ENCODE measurements around the gene IL17B.

Gene IL17B

GRCh38 chr5:149348518-149348917 is 30.6 kb downstream of the IL17B start:
- CTCF ChIA-PET: interaction anchor here (8.6 kb wide), 1 partner anchor 19 kb away, joined by 46 read pairs; no protein-coding TSS in a partner anchor
- Histone ChIP-seq H3K27ac (ENCODE audit: insufficient read depth in 1 of 2, low read depth in 1 of 2, low read length in 2 of 2, poor library complexity in 1 of 2, severe bottlenecking in 2 of 2) (no peak overlapping the region), H3K36me3 (ENCODE audit: control insufficient read depth in 4 of 4, insufficient read depth in 4 of 4, low read length in 3 of 4) (peaks cover 17 to 48% (median 30%) of the 10 kb centered on the region in 4 experiments), H3K4me1 (ENCODE audit: control extremely low read depth in 1 of 4, control insufficient read depth in 4 of 4, insufficient read depth in 4 of 4, low read length in 3 of 4) (peaks cover 9 to 35% (median 25%) of the 10 kb centered on the region in 4 experiments), H3K27me3 (replicated peaks in 2 of 5; ENCODE audit: control insufficient read depth in 4 of 5, insufficient read depth in 5 of 5, low read length in 4 of 5) (no peaks in the 10 kb centered on the region), H3K4me3 (ENCODE audit: control insufficient read depth in 1 of 7, extremely low read depth in 1 of 7, insufficient read depth in 4 of 7, low read depth in 2 of 7, low read length in 6 of 7) (no peak overlapping the region), H3K9me3 (ENCODE audit: control extremely low read depth in 1 of 5, control insufficient read depth in 4 of 5, insufficient read depth in 2 of 5, low read depth in 1 of 5, low read length in 4 of 5) (no peaks in the 10 kb centered on the region)
- no CpG with 5 or more reads among the region's 1 CpG for WGBS (ENCODE audit: insufficient coverage)
- POLR2A ChIA-PET: no interaction called here
- DNase-seq: no peak

GRCh38 chr5:149345892-149346222 is 33.2 kb downstream of the IL17B start:
- Histone ChIP-seq H3K9me3 (ENCODE audit: control extremely low read depth in 1 of 5, control insufficient read depth in 4 of 5, insufficient read depth in 2 of 5, low read depth in 1 of 5, low read length in 4 of 5) (no peaks in the 10 kb centered on the region), H3K4me3 (ENCODE audit: control insufficient read depth in 1 of 7, extremely low read depth in 1 of 7, insufficient read depth in 4 of 7, low read depth in 2 of 7, low read length in 6 of 7) (peak overlapping the region; percentile 60 to 97 (median 83)), H3K27ac (ENCODE audit: insufficient read depth in 1 of 2, low read depth in 1 of 2, low read length in 2 of 2, poor library complexity in 1 of 2, severe bottlenecking in 2 of 2) (peak overlapping the region in 1 of 2 experiments; percentile 69), H3K36me3 (ENCODE audit: control insufficient read depth in 4 of 4, insufficient read depth in 4 of 4, low read length in 3 of 4) (peaks cover 16 to 35% (median 18%) of the 10 kb centered on the region in 4 experiments), H3K27me3 (replicated peaks in 2 of 5; ENCODE audit: control insufficient read depth in 4 of 5, insufficient read depth in 5 of 5, low read length in 4 of 5) (no peaks in the 10 kb centered on the region), H3K4me1 (ENCODE audit: control extremely low read depth in 1 of 4, control insufficient read depth in 4 of 4, insufficient read depth in 4 of 4, low read length in 3 of 4) (peaks cover 9 to 35% (median 25%) of the 10 kb centered on the region in 4 experiments)
- 0% methylated on average over 10 of the region's 11 CpGs for WGBS (ENCODE audit: insufficient coverage)
- ChIA-PET CTCF (interaction anchor here (0.9 to 8.6 kb wide), 8 partner anchors 12 to 41 kb away, joined by 3 to 46 read pairs (median 3); partner anchors contain the start of gene PCYOX1L), POLR2A (interaction anchor here (0.7 to 1.3 kb wide), 2 partner anchors 12 to 48 kb away, joined by 3 to 4 read pairs; partner anchors contain the start of gene PCYOX1L)
- DNase-seq: peak in 2 of 3 donors; percentile 31 to 40

GRCh38 chr5:149345147-149345891 is 33.8 kb downstream of the IL17B start, which contains the start of gene GRPEL2:
GRPEL2 (plus strand) TSS chr5:149345499; CDS start chr5:149345540, 41 bp downstream.
- Histone ChIP-seq H3K4me1 (ENCODE audit: control extremely low read depth in 1 of 4, control insufficient read depth in 4 of 4, insufficient read depth in 4 of 4, low read length in 3 of 4) (peaks cover 9 to 35% (median 25%) of the 10 kb centered on the region in 4 experiments), H3K9me3 (ENCODE audit: control extremely low read depth in 1 of 5, control insufficient read depth in 4 of 5, insufficient read depth in 2 of 5, low read depth in 1 of 5, low read length in 4 of 5) (no peaks in the 10 kb centered on the region), H3K27me3 (replicated peaks in 2 of 5; ENCODE audit: control insufficient read depth in 4 of 5, insufficient read depth in 5 of 5, low read length in 4 of 5) (no peaks in the 10 kb centered on the region), H3K4me3 (ENCODE audit: control insufficient read depth in 1 of 7, extremely low read depth in 1 of 7, insufficient read depth in 4 of 7, low read depth in 2 of 7, low read length in 6 of 7) (peak within 1 kb of the TSS; percentile 60 to 97 (median 83)), H3K36me3 (ENCODE audit: control insufficient read depth in 4 of 4, insufficient read depth in 4 of 4, low read length in 3 of 4) (peaks cover 10 to 29% (median 14%) of the 10 kb centered on the region in 4 experiments), H3K27ac (ENCODE audit: insufficient read depth in 1 of 2, low read depth in 1 of 2, low read length in 2 of 2, poor library complexity in 1 of 2, severe bottlenecking in 2 of 2) (peak within 1 kb of the TSS in 1 of 2 experiments; percentile 69)
- DNase-seq: peak; percentile 86 to 92 (median 91)
- POLR2A ChIA-PET: interaction anchor here (0.5 to 0.7 kb wide), 2 partner anchors 47 to 83 kb away, joined by 3 to 5 read pairs; no protein-coding TSS in a partner anchor
- CTCF ChIA-PET: interaction anchor here (0.8 to 8.6 kb wide), 11 partner anchors 9 to 206 kb away, joined by 3 to 46 read pairs (median 5); partner anchors contain the start of gene CSNK1A1
- 1% methylated on average over 54 of the region's 54 CpGs for WGBS (ENCODE audit: insufficient coverage)

GRCh38 chr5:149344151-149344550 is 34.9 kb downstream of the IL17B start:
- H3K9me3 ChIP-seq (ENCODE audit: control extremely low read depth in 1 of 5, control insufficient read depth in 4 of 5, insufficient read depth in 2 of 5, low read depth in 1 of 5, low read length in 4 of 5): no peaks in the 10 kb centered on the region
- H3K4me1 ChIP-seq (ENCODE audit: control extremely low read depth in 1 of 4, control insufficient read depth in 4 of 4, insufficient read depth in 4 of 4, low read length in 3 of 4): peaks cover 9 to 35% (median 25%) of the 10 kb centered on the region in 4 experiments
- H3K4me3 ChIP-seq (ENCODE audit: control insufficient read depth in 1 of 7, extremely low read depth in 1 of 7, insufficient read depth in 4 of 7, low read depth in 2 of 7, low read length in 6 of 7): no peak overlapping the region
- CTCF ChIA-PET: interaction anchor here (1.2 to 8.6 kb wide), 7 partner anchors 10 to 30 kb away, joined by 4 to 46 read pairs (median 6); partner anchors contain the start of gene PCYOX1L
- peak in 2 of 3 donors; percentile 53 to 61 for DNase-seq
- no peaks in the 10 kb centered on the region for H3K27me3 ChIP-seq (replicated peaks in 2 of 5; ENCODE audit: control insufficient read depth in 4 of 5, insufficient read depth in 5 of 5, low read length in 4 of 5)
- H3K27ac ChIP-seq (ENCODE audit: insufficient read depth in 1 of 2, low read depth in 1 of 2, low read length in 2 of 2, poor library complexity in 1 of 2, severe bottlenecking in 2 of 2): no peak overlapping the region
- peaks cover 0 to 18% (median 7%) of the 10 kb centered on the region in 4 experiments for H3K36me3 ChIP-seq (ENCODE audit: control insufficient read depth in 4 of 4, insufficient read depth in 4 of 4, low read length in 3 of 4)
- POLR2A ChIA-PET: no interaction called here
- WGBS (ENCODE audit: insufficient coverage): 93% methylated on average over 2 of the region's 2 CpGs

GRCh38 chr5:149341876-149342275 is 37.2 kb downstream of the IL17B start:
- no peak overlapping the region for H3K27ac ChIP-seq (ENCODE audit: insufficient read depth in 1 of 2, low read depth in 1 of 2, low read length in 2 of 2, poor library complexity in 1 of 2, severe bottlenecking in 2 of 2)
- ChIA-PET CTCF (interaction anchor here (1.3 to 8.6 kb wide), 4 partner anchors 10 to 26 kb away, joined by 3 to 46 read pairs (median 4); no protein-coding TSS in a partner anchor), POLR2A (no interaction called here)
- H3K9me3 ChIP-seq (ENCODE audit: control extremely low read depth in 1 of 5, control insufficient read depth in 4 of 5, insufficient read depth in 2 of 5, low read depth in 1 of 5, low read length in 4 of 5): no peaks in the 10 kb centered on the region
- no peak overlapping the region for H3K4me3 ChIP-seq (ENCODE audit: control insufficient read depth in 1 of 7, extremely low read depth in 1 of 7, insufficient read depth in 4 of 7, low read depth in 2 of 7, low read length in 6 of 7)
- peaks cover 9 to 19% (median 18%) of the 10 kb centered on the region in 4 experiments for H3K4me1 ChIP-seq (ENCODE audit: control extremely low read depth in 1 of 4, control insufficient read depth in 4 of 4, insufficient read depth in 4 of 4, low read length in 3 of 4)
- H3K27me3 ChIP-seq (replicated peaks in 2 of 5; ENCODE audit: control insufficient read depth in 4 of 5, insufficient read depth in 5 of 5, low read length in 4 of 5): no peaks in the 10 kb centered on the region
- no peak for DNase-seq
- H3K36me3 ChIP-seq (ENCODE audit: control insufficient read depth in 4 of 4, insufficient read depth in 4 of 4, low read length in 3 of 4): no peaks in the 10 kb centered on the region

GRCh38 chr5:149340920-149341319 is 38.2 kb downstream of the IL17B start:
- POLR2A ChIA-PET: no interaction called here
- CTCF ChIA-PET: interaction anchor here (0.8 to 8.6 kb wide), 6 partner anchors 9 to 88 kb away, joined by 3 to 46 read pairs (median 3); no protein-coding TSS in a partner anchor

More at GRCh38 chr5:149340920-149341319, 38.2 kb downstream of the IL17B start:
- no peak overlapping the region for H3K27ac ChIP-seq (ENCODE audit: insufficient read depth in 1 of 2, low read depth in 1 of 2, low read length in 2 of 2, poor library complexity in 1 of 2, severe bottlenecking in 2 of 2)
- WGBS (ENCODE audit: insufficient coverage): no CpG with 5 or more reads among the region's 1 CpG
- DNase-seq: no peak
- no peaks in the 10 kb centered on the region for H3K27me3 ChIP-seq (replicated peaks in 2 of 5; ENCODE audit: control insufficient read depth in 4 of 5, insufficient read depth in 5 of 5, low read length in 4 of 5)
- H3K4me1 ChIP-seq (ENCODE audit: control extremely low read depth in 1 of 4, control insufficient read depth in 4 of 4, insufficient read depth in 4 of 4, low read length in 3 of 4): peaks cover 3 to 14% (median 12%) of the 10 kb centered on the region in 4 experiments
- H3K9me3 ChIP-seq (ENCODE audit: control extremely low read depth in 1 of 5, control insufficient read depth in 4 of 5, insufficient read depth in 2 of 5, low read depth in 1 of 5, low read length in 4 of 5): no peaks in the 10 kb centered on the region
- H3K4me3 ChIP-seq (ENCODE audit: control insufficient read depth in 1 of 7, extremely low read depth in 1 of 7, insufficient read depth in 4 of 7, low read depth in 2 of 7, low read length in 6 of 7): no peak overlapping the region
- no peaks in the 10 kb centered on the region for H3K36me3 ChIP-seq (ENCODE audit: control insufficient read depth in 4 of 4, insufficient read depth in 4 of 4, low read length in 3 of 4)
